ENCODE measurements around the gene COA4. TPM values are rescaled to one million over a fixed set of nuclear protein-coding genes. Genes with fewer than 3 reads are reported as not detected.

Gene COA4
- total RNA-seq (ENCODE audit: low replicate concordance) = 81.8 and 91.6 TPM in 2 replicates

DNA sequence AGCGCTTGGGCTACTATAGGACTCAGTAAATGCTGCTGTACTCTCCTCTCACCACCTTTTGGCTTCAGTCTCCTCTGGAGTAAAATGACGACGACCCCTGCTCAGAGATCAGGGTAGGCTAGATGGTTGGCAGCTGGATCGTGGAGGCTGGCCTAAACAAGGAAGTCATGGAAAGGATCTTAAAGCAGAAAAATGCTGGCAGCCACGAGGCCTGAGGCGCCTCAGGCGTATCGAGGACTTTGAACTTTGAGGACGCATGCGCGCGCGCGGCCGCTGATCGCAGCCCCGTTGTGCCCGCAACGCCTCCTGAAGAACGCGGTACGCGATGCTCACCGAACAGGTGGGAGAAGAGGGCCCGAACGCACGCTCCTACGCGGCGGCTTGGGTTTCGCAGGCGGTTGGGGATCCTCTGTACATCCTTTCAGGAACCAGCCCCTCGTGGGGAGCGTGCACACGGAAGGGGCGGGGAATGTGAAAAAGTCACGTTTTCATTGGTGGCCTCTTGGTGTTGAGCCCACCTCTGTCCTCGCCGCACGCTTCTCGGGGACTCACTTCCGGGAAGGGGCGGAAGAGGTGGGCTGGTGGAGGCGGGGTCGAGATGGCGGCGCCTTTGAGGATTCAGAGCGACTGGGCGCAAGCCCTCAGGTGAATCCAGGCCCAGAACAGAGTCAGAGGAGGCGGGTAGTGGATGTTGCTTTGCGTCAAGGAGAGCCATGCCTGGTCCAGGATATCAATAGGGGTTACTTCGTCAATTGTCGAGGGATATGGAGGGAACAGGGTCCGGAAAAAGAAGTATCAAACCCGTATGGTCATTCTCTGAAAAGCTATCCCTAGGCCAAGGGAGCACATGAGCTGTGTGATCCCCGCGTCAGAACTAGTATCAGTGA is at the start of gene COA4, which contains the start of gene PAAF1:
Gene COA4, minus strand, starts transcription at position 423 of the 887 bp plus-strand sequence. CDS start 3,468 bp downstream, outside the sequence.
Gene PAAF1, plus strand, starts transcription at position 576 of the 887 bp plus-strand sequence. Its CDS starts 23 bp downstream, at position 599.

Other genes with a start within 250 kb of the COA4 start
- 1.1 and 2.0 TPM in 2 replicates for gene PLEKHB1, start 230.3 kb downstream of the COA4 start, total RNA-seq (ENCODE audit: low replicate concordance)
- 91.0 and 150 TPM in 2 replicates for gene RAB6A, start 115.8 kb downstream of the COA4 start, total RNA-seq (ENCODE audit: low replicate concordance)
- 5.4 and 30.3 TPM in 2 replicates for gene MRPL48, start 89.0 kb downstream of the COA4 start, total RNA-seq (ENCODE audit: low replicate concordance)
- gene PAAF1, start 153 bp upstream of the COA4 start, total RNA-seq (ENCODE audit: low replicate concordance) = 6.7 and 10.1 TPM in 2 replicates
- 0.15 TPM in 1 of 2 replicates, not detected in the other for gene DNAJB13, start 74.2 kb upstream of the COA4 start, total RNA-seq (ENCODE audit: low replicate concordance)
- gene UCP2, start 106.0 kb upstream of the COA4 start, total RNA-seq (ENCODE audit: low replicate concordance) = 0.60 TPM in 1 of 2 replicates, not detected in the other
- gene UCP3, start 132.2 kb upstream of the COA4 start, total RNA-seq (ENCODE audit: low replicate concordance) = 0.08 and 0.12 TPM in 2 replicates

Measured in smooth muscle cell of the coronary artery (primary cell).